H1 (cell line): ENCODE data around the gene PREX1. TPM values are rescaled to one million over a fixed set of nuclear protein-coding genes. Genes with fewer than 3 reads are reported as not detected.

Experiments used
- CTCF ChIA-PET: fragments of 300-600 bp; sonication (Branson Sonifier 250); formaldehyde crosslinking; loops from one replicate; lab custom pipeline; 2021; ENCODE audit not compliant: partially characterized antibody; lab: Charles Lee
- POLR2A ChIA-PET: fragments of 300-600 bp; sonication (Branson Sonifier 250); formaldehyde crosslinking; loops from one replicate; lab custom pipeline; 2021; ENCODE audit warnings: inconsistent platforms; ENCODE audit not compliant: partially characterized antibody; lab: Charles Lee
- DNase-seq, 2 experiments: peaks; one replicate each; pipeline versions ENCODE4 v3.0.0 to v3.0.0-alpha.2; 2010 to 2022; ENCODE audit warnings: low spot score in 2 of 2, low read depth in 1 of 2, mixed read lengths in 1 of 2
- FAIRE-seq: peaks from 2 replicates; lab custom pipeline; 2011; peaks lifted over from hg19 to GRCh38; lab: Jason Lieb, UNC
- H2AFZ ChIP-seq: 2 replicates; pipeline ENCODE4 v1.8.1; 2012; ENCODE audit warnings: low read length, inconsistent platforms
- H2AK5ac ChIP-seq: 2 replicates; pipeline ENCODE4 v1.6.1; 2013; ENCODE audit warnings: low read depth, low read length
- H2BK120ac ChIP-seq: replicated peaks from 2 replicates; pipeline ENCODE3; 2013; ENCODE audit warnings: low read depth, low read length, inconsistent platforms
- H2BK12ac ChIP-seq: 2 replicates; pipeline ENCODE4 v1.6.1; 2013; ENCODE audit warnings: low read depth, low read length
- H2BK15ac ChIP-seq: 2 replicates; pipeline ENCODE4 v1.6.1; 2013; ENCODE audit warnings: low read length
- H2BK20ac ChIP-seq: 2 replicates; pipeline ENCODE4 v1.6.1; 2013; ENCODE audit warnings: low read length
- H2BK5ac ChIP-seq: 2 replicates; pipeline ENCODE4 v1.6.1; 2013; ENCODE audit warnings: low read depth, low read length
- H3K14ac ChIP-seq: 2 replicates; pipeline ENCODE4 v1.6.1; 2013; ENCODE audit warnings: inconsistent platforms; ENCODE audit not compliant: insufficient read length
- H3K18ac ChIP-seq: 2 replicates; pipeline ENCODE4 v1.6.1; 2013; ENCODE audit warnings: low read length; ENCODE audit errors: extremely low read depth
- H3K23ac ChIP-seq: 2 replicates; pipeline ENCODE4 v1.6.1; 2013; ENCODE audit warnings: inconsistent platforms; ENCODE audit not compliant: insufficient read length
- H3K23me2 ChIP-seq: 2 replicates; pipeline ENCODE4 v1.6.1; 2013; ENCODE audit warnings: low read depth, low read length
- H3K27ac ChIP-seq: 2 replicates; pipeline ENCODE4 v1.6.1; 2011; ENCODE audit warnings: low read depth, low read length, inconsistent platforms
- H3K27me3 ChIP-seq, 4 experiments: replicated peaks in 1 of 4; 1 replicate in 1 of 4; 2 replicates in 3 of 4; pipeline versions ENCODE4 v1.6.1 to v1.8.1; 2011 to 2013; ENCODE audit warnings: low read length in 3 of 4, mild to moderate bottlenecking in 3 of 4, inconsistent platforms in 2 of 4, mixed read lengths in 2 of 4, moderate library complexity in 1 of 4; ENCODE audit not compliant: control insufficient read depth in 3 of 4, insufficient read depth in 3 of 4; ENCODE audit errors: extremely low read depth in 1 of 4
- H3K36me3 ChIP-seq, 4 experiments: 2 replicates each; pipeline versions ENCODE4 v1.6.1 to v1.8.1; 2011 to 2013; ENCODE audit warnings: mild to moderate bottlenecking in 4 of 4, low read length in 3 of 4, moderate library complexity in 2 of 4, control low read depth in 1 of 4, inconsistent platforms in 1 of 4; ENCODE audit not compliant: insufficient read depth in 4 of 4, control insufficient read depth in 2 of 4
- H3K4ac ChIP-seq: replicated peaks from 2 replicates; pipeline ENCODE3; 2013; ENCODE audit warnings: low read length, low read depth, mixed read lengths, inconsistent platforms; ENCODE audit not compliant: insufficient read length
- H3K4me1 ChIP-seq, 4 experiments: replicated peaks in 1 of 4; 1 replicate in 1 of 4; 2 replicates in 3 of 4; pipeline versions ENCODE4 v1.6.1 to v1.8.1; 2011 to 2013; ENCODE audit warnings: low read length in 3 of 4, inconsistent platforms in 2 of 4, mixed read lengths in 1 of 4; ENCODE audit not compliant: insufficient read depth in 4 of 4, control insufficient read depth in 3 of 4
- H3K4me2 ChIP-seq, 2 experiments: 2 replicates each; pipeline versions ENCODE4 v1.6.1 to v1.8.1; 2011 to 2013; ENCODE audit warnings: low read depth in 2 of 2, low read length in 2 of 2, control low read depth in 1 of 2, inconsistent platforms in 1 of 2, mild to moderate bottlenecking in 1 of 2; ENCODE audit not compliant: insufficient read depth in 1 of 2
- H3K4me3 ChIP-seq, 4 experiments: fragments of 200-600, 300-600 bp in 1 of 4; sonication (generic), shearing (Covaris generic), sonication (Bioruptor Twin) in 1 of 4; 2 replicates each; pipeline versions ENCODE4 v1.5.1 to v1.8.1; 2011 to 2016; ENCODE audit warnings: low read length in 4 of 4, low read depth in 3 of 4, control low read depth in 2 of 4, inconsistent platforms in 2 of 4, mild to moderate bottlenecking in 2 of 4, mixed read lengths in 1 of 4, moderate library complexity in 1 of 4; ENCODE audit not compliant: insufficient read depth in 2 of 4; ENCODE audit errors: extremely low read depth in 1 of 4
- H3K56ac ChIP-seq: replicated peaks from 2 replicates; pipeline ENCODE3; 2013; ENCODE audit warnings: low read depth, mild to moderate bottlenecking, mixed read lengths, low read length, inconsistent platforms; ENCODE audit not compliant: insufficient read length
- H3K79me1 ChIP-seq: 2 replicates; pipeline ENCODE4 v1.6.1; 2013; ENCODE audit warnings: low read depth, low read length, control low read depth
- H3K79me2 ChIP-seq, 2 experiments: 2 replicates each; pipeline versions ENCODE4 v1.6.1 to v1.8.1; 2012 to 2013; ENCODE audit warnings: low read length in 2 of 2, mild to moderate bottlenecking in 2 of 2, inconsistent platforms in 1 of 2; ENCODE audit not compliant: insufficient read depth in 2 of 2, control insufficient read depth in 1 of 2
- H3K9ac ChIP-seq, 4 experiments: replicated peaks in 1 of 4; 1 replicate in 1 of 4; 2 replicates in 3 of 4; pipeline versions ENCODE4 v1.6.1 to v1.8.1; 2011 to 2013; ENCODE audit warnings: low read depth in 3 of 4, low read length in 3 of 4, control low read depth in 2 of 4, mild to moderate bottlenecking in 2 of 4, moderate library complexity in 2 of 4, inconsistent platforms in 1 of 4; ENCODE audit errors: extremely low read depth in 1 of 4
- H3K9me3 ChIP-seq, 2 experiments: 2 replicates each; pipeline versions ENCODE4 v1.6.1 to v1.8.1; 2012 to 2013; ENCODE audit warnings: mild to moderate bottlenecking in 2 of 2, moderate library complexity in 2 of 2, control low read depth in 1 of 2, inconsistent platforms in 1 of 2, low read depth in 1 of 2, low read length in 1 of 2, mixed read lengths in 1 of 2; ENCODE audit not compliant: insufficient read depth in 2 of 2
- H4K20me1 ChIP-seq, 2 experiments: replicated peaks in 1 of 2; 2 replicates each; pipeline versions ENCODE3 to v1.8.1; 2011 to 2013; ENCODE audit warnings: inconsistent platforms in 2 of 2, low read length in 2 of 2, mild to moderate bottlenecking in 1 of 2; ENCODE audit not compliant: insufficient read depth in 2 of 2, control insufficient read depth in 1 of 2
- H4K5ac ChIP-seq: 2 replicates; pipeline ENCODE4 v1.6.1; 2013; ENCODE audit warnings: low read length, low read depth, mixed read lengths, inconsistent platforms; ENCODE audit not compliant: insufficient read length
- H4K8ac ChIP-seq: 2 replicates; pipeline ENCODE4 v1.8.0; 2013; ENCODE audit warnings: mild to moderate bottlenecking, moderate library complexity, low read length, inconsistent platforms; ENCODE audit not compliant: insufficient read depth; ENCODE audit errors: extremely low read depth
- H4K91ac ChIP-seq: replicated peaks from 2 replicates; pipeline ENCODE3; 2013; ENCODE audit warnings: low read length, mixed read lengths, inconsistent platforms; ENCODE audit not compliant: insufficient read length
- EGR1 ChIP-seq: IDR thresholded peaks from 2 replicates; pipeline ENCODE4 v1.6.1; 2011; ENCODE audit warnings: low read depth, low read length, borderline replicate concordance
- JUND ChIP-seq: IDR thresholded peaks from 2 replicates; pipeline ENCODE4 v1.6.1; 2011; ENCODE audit warnings: mild to moderate bottlenecking, improper control_type of control experiment, low read length
- KDM1A ChIP-seq: fragments of 200-600, 300-600 bp; sonication (generic); IDR thresholded peaks from 2 replicates; pipeline ENCODE4 v1.7.1; 2016; ENCODE audit warnings: mild to moderate bottlenecking, low read length, borderline replicate concordance
- NRF1 ChIP-seq: IDR thresholded peaks from 2 replicates; pipeline ENCODE4 v1.6.1; 2011; ENCODE audit warnings: mild to moderate bottlenecking, low read depth, low read length, improper control_type of control experiment
- POLR2A ChIP-seq, 2 experiments: IDR thresholded peaks; 1 replicate in 1 of 2; 2 replicates in 1 of 2; pipeline ENCODE4 v1.6.1; 2011; ENCODE audit warnings: low read depth in 2 of 2, low read length in 2 of 2, mild to moderate bottlenecking in 2 of 2; ENCODE audit errors: control extremely low read depth in 1 of 2
- POLR2AphosphoS5 ChIP-seq: IDR thresholded peaks from 2 replicates; pipeline ENCODE4 v1.6.1; 2011; ENCODE audit warnings: low read depth, low read length
- POU5F1 ChIP-seq: IDR thresholded peaks from 2 replicates; pipeline ENCODE4 v1.6.1; 2011; ENCODE audit warnings: low read depth, mild to moderate bottlenecking, low read length, moderate library complexity
- RBBP5 ChIP-seq: IDR thresholded peaks from 2 replicates; pipeline ENCODE4 v1.7.1; 2012; ENCODE audit warnings: low read depth, mild to moderate bottlenecking, inconsistent platforms, low read length, moderate library complexity, borderline replicate concordance
- RFX5 ChIP-seq: IDR thresholded peaks from 2 replicates; pipeline ENCODE4 v1.6.1; 2011; ENCODE audit warnings: low read depth, low read length, improper control_type of control experiment, borderline replicate concordance
- SIRT6 ChIP-seq: IDR thresholded peaks from one replicate; pipeline ENCODE4 v1.7.1; 2012; ENCODE audit warnings: low read length, inconsistent platforms
- SIX5 ChIP-seq: IDR thresholded peaks from 2 replicates; pipeline ENCODE4 v1.6.1; 2011; ENCODE audit warnings: mild to moderate bottlenecking, low read depth, low read length
- SP1 ChIP-seq: IDR thresholded peaks from 2 replicates; pipeline ENCODE4 v1.6.1; 2011; ENCODE audit warnings: low read depth, low read length
- SP2 ChIP-seq: IDR thresholded peaks from 2 replicates; pipeline ENCODE4 v1.6.1; 2012; ENCODE audit warnings: mild to moderate bottlenecking, low read length, inconsistent platforms
- TAF7 ChIP-seq: optimal IDR thresholded peaks from 2 replicates; pipeline ENCODE3; 2011; ENCODE audit warnings: low read depth, mild to moderate bottlenecking, inconsistent platforms, low read length, moderate library complexity, borderline replicate concordance
- YY1 ChIP-seq: IDR thresholded peaks from 2 replicates; pipeline ENCODE4 v1.6.1; 2011; ENCODE audit warnings: low read depth, mild to moderate bottlenecking, low read length
- WGBS, 2 experiments: shearing (Covaris generic) in 1 of 2; methylation state at CpG; one replicate each; pipeline versions ENCODE4 v1.1.6 to v1.1.7; 2013 to 2015; ENCODE audit warnings: low lambda C conversion rate in 2 of 2, mixed read lengths in 2 of 2, inconsistent platforms in 1 of 2, low coverage in 1 of 2, missing lambda C conversion rate in 1 of 2; ENCODE audit not compliant: insufficient replicate concordance in 2 of 2, insufficient coverage in 1 of 2, insufficient read length in 1 of 2; ENCODE audit errors: extremely low coverage in 1 of 2, missing lambda C conversion rate in 1 of 2; 5-methylcytosine and 5-hydroxymethylcytosine counted together
- polyA plus RNA-seq, 7 experiments: library from polyadenylated mRNA; depleted of rRNA in 3 of 7; stranded (reverse) in 5 of 7; unstranded in 2 of 7; fragments of >200 nt in 5 of 7; fragments of 200-250 nt in 2 of 7; gene quantifications; 1 replicate in 5 of 7; 2 replicates in 1 of 7; 4 replicates in 1 of 7; pipeline versions ENCODE4 v1.2.1 to v1.2.3, GENCODE V29; 2011 to 2013; ENCODE audit warnings: missing spikeins in 2 of 7, mixed read lengths in 2 of 7
- total RNA-seq: library from RNA; stranded (reverse); fragmentation: NEBNext Ultra II Directional; extraction: Animal tissue kit (Norgen Biotek cat#: 25700); gene quantifications from 2 replicates; pipeline ENCODE4 v1.2.1, GENCODE V29; 2021

PREX1 gene
- total and polyA plus RNA-seq, 2 of the 8 experiments (the other 6 are each of a cell fraction or from before 2014, with no cell fraction given), result 10.7 to 12.8 TPM

DNA sequence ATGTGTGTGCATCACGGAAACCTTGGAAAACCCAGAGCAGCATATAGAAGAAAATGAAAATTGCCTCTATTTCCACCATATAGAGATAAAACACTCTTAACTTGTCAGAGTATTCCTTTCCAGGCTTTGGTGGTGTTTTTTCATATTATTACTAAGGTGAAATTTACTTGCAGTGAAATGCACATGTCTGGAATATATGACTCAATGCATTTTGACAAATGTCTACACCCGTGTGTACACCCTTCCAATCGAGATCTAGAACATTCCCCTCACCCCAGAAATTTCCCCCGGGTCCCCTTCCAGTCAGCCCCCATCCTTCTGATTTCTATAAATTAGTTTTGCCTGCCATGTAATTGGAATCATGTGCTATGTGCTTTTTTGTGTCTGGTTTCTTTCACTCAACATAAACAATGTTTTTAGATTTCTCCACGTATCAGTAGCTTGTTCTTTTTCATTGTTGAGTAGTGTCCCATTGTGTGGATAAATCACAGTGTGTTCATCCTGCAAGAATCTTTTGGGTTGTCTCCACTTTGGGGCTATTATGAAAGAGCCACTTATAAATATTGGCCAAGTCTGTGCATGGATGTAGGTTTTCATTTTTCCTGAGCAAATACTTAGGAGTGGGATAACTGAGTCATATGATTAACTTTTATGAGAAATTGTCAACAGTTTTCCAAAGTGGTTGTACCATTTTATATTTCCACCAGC, 19.9 kb upstream of the PREX1 start:
- H3K23me2 ChIP-seq, result no peaks in the 10 kb centered on the region
- no peak overlapping the region for H3K4me2 ChIP-seq
- no peaks in the 10 kb centered on the region for H4K20me1 ChIP-seq
- peaks cover 0 to 11% (median under 1%) of the 10 kb centered on the region in 4 experiments; a peak in 4 of 7 replicates for H3K4me1 ChIP-seq
- no peak overlapping the region for H2AFZ ChIP-seq
- no peak overlapping the region for H2BK5ac ChIP-seq
- 0 out of 7 replicates have a peak, but pooled peaks cover 0 to 2% (median 0%) of the 10 kb centered on the region in 4 experiments for H3K27me3 ChIP-seq
- H3K4ac ChIP-seq, result no peak overlapping the region
- H3K56ac ChIP-seq, result no peak overlapping the region
- no peak overlapping the region for H3K23ac ChIP-seq
- H3K79me1 ChIP-seq, result no peaks in the 10 kb centered on the region
- FAIRE-seq (no peak), DNase-seq (no peak)
- no peak overlapping the region for H2BK15ac ChIP-seq
- CTCF ChIA-PET, result interaction anchor here (1.0 to 1.4 kb wide), 3 partner anchors 17 to 190 kb away, joined by 3 to 5 read pairs (median 4); no protein-coding TSS in a partner anchor
- H4K5ac ChIP-seq, result no peak overlapping the region
- H3K36me3 ChIP-seq, result no peaks in the 10 kb centered on the region
- H2BK20ac ChIP-seq, result no peak overlapping the region
- H2BK12ac ChIP-seq, result no peak overlapping the region
- H3K18ac ChIP-seq, result no peak overlapping the region
- H4K8ac ChIP-seq, result no peak overlapping the region
- no peak overlapping the region for H3K4me3 ChIP-seq
- POLR2A ChIA-PET, result interaction anchor here (1.1 to 2.3 kb wide), 2 partner anchors 19 kb away, joined by 4 to 9 read pairs; no protein-coding TSS in a partner anchor
- WGBS, 2 experiments, result 81% methylated on average over 5 of the region's 5 CpGs; no CpG with 5 or more reads in 1 of the 2 experiments
- no peak overlapping the region for H3K14ac ChIP-seq
- H2BK120ac ChIP-seq, result no peak overlapping the region
- H4K91ac ChIP-seq, result no peak overlapping the region
- H3K9ac ChIP-seq, result no peak overlapping the region
- no peak overlapping the region for H3K27ac ChIP-seq
- H3K79me2 ChIP-seq, result no peaks in the 10 kb centered on the region
- H3K9me3 ChIP-seq, result no peaks in the 10 kb centered on the region
- H2AK5ac ChIP-seq, result no peak overlapping the region
- TF ChIP-seq EGR1 (no peak), SP2 (no peak), POLR2A (IDR thresholded peaks at IDR 0.05; ENCODE audit: control extremely low read depth in 1 of 2, low read depth in 2 of 2, low read length in 2 of 2) (no peak), SIX5 (no peak), RBBP5 (no peak), POLR2AphosphoS5 (no peak), NRF1 (no peak), KDM1A (no peak), JUND (no peak), TAF7 (no peak), RFX5 (no peak), YY1 (no peak), POU5F1 (no peak), SIRT6 (no peak), SP1 (no peak)
